ENCODE data around the gene TSPAN17. TPM values are rescaled to one million over a fixed set of nuclear protein-coding genes. Genes with fewer than 3 reads are reported as not detected.

Gene TSPAN17
- total RNA-seq, 2 experiments from 2014 or later: 31.5 to 39.2 TPM

- DNase-seq (no peak), ATAC-seq (no peak)
- peaks cover 14% of the 10 kb centered on the region for H3K4me1 Mint-ChIP-seq
- peaks cover 65% of the 10 kb centered on the region for H3K27me3 Mint-ChIP-seq
- H3K36me3 Mint-ChIP-seq: no peaks in the 10 kb centered on the region
- H3K9me3 Mint-ChIP-seq (ENCODE audit: low read depth): no peaks in the 10 kb centered on the region
- no peak overlapping the region for H3K27ac Mint-ChIP-seq
- no peak overlapping the region for H3K4me3 Mint-ChIP-seq
- CTCF ChIA-PET: no interaction called here
Observed at GRCh38 chr5:176625966-176626875, 21.1 kb upstream of the TSPAN17 start.

GRCh38 chr5:176626876-176627236 is 20.4 kb upstream of the TSPAN17 start:
- H3K9me3 Mint-ChIP-seq (ENCODE audit: low read depth): no peaks in the 10 kb centered on the region
- peaks cover 65% of the 10 kb centered on the region for H3K27me3 Mint-ChIP-seq
- DNase-seq (no peak), ATAC-seq (no peak)
- CTCF ChIA-PET: no interaction called here
- no peak overlapping the region for H3K4me3 Mint-ChIP-seq
- peaks cover 14% of the 10 kb centered on the region for H3K4me1 Mint-ChIP-seq
- H3K27ac Mint-ChIP-seq: no peak overlapping the region
- H3K36me3 Mint-ChIP-seq: no peaks in the 10 kb centered on the region

GRCh38 chr5:176627582-176627981 is 19.7 kb upstream of the TSPAN17 start:
- H3K9me3 Mint-ChIP-seq (ENCODE audit: low read depth): no peaks in the 10 kb centered on the region
- ATAC-seq: no peak
- CTCF ChIA-PET: no interaction called here
- no peak for DNase-seq
- H3K4me3 Mint-ChIP-seq: no peak overlapping the region
- H3K36me3 Mint-ChIP-seq: no peaks in the 10 kb centered on the region
- H3K27ac Mint-ChIP-seq: no peak overlapping the region
- H3K4me1 Mint-ChIP-seq: peaks cover 14% of the 10 kb centered on the region
- H3K27me3 Mint-ChIP-seq: peaks cover 68% of the 10 kb centered on the region

GRCh38 chr5:176628406-176629228 is 18.7 kb upstream of the TSPAN17 start:
- peaks cover 71% of the 10 kb centered on the region for H3K27me3 Mint-ChIP-seq
- H3K9me3 Mint-ChIP-seq (ENCODE audit: low read depth): no peaks in the 10 kb centered on the region
- DNase-seq (no peak), ATAC-seq (no peak)
- peaks cover 14% of the 10 kb centered on the region for H3K4me1 Mint-ChIP-seq
- H3K36me3 Mint-ChIP-seq: no peaks in the 10 kb centered on the region
- H3K27ac Mint-ChIP-seq: no peak overlapping the region
- CTCF ChIA-PET: interaction anchor here (1.8 kb wide), 1 partner anchor 212 kb away, joined by 5 read pairs; the partner anchor contains the start of gene CLTB
- H3K4me3 Mint-ChIP-seq: no peak overlapping the region

- DNase-seq (no peak), ATAC-seq (no peak)
- CTCF ChIA-PET: interaction anchor here (0.6 to 1.9 kb wide), 3 partner anchors 31 to 213 kb away, joined by 3 to 8 read pairs (median 5); partner anchors contain the start of gene CLTB
- Mint-ChIP-seq H3K4me3 (no peak overlapping the region), H3K27ac (no peak overlapping the region), H3K4me1 (peaks cover 16% of the 10 kb centered on the region), H3K9me3 (ENCODE audit: low read depth) (no peaks in the 10 kb centered on the region), H3K36me3 (no peaks in the 10 kb centered on the region), H3K27me3 (peaks cover 71% of the 10 kb centered on the region)
Observed at GRCh38 chr5:176629317-176629852, 17.9 kb upstream of the TSPAN17 start.

GRCh38 chr5:176629853-176630680 is 17.2 kb upstream of the TSPAN17 start, which contains the start of the genes EIF4E1B and SNCB:
Gene EIF4E1B (plus strand): TSS chr5:176630675. CDS start chr5:176642788, 12,113 bp downstream.
Gene SNCB (minus strand): TSS chr5:176630534. CDS start chr5:176629654, 880 bp downstream.
- peaks cover 75% of the 10 kb centered on the region for H3K27me3 Mint-ChIP-seq
- CTCF ChIA-PET: interaction anchor here (0.6 to 1.9 kb wide), 5 partner anchors 14 to 214 kb away, joined by 3 to 8 read pairs (median 5); partner anchors contain the start of gene CLTB
- H3K4me3 Mint-ChIP-seq: peak within 1 kb of the TSS; percentile 22
- H3K9me3 Mint-ChIP-seq (ENCODE audit: low read depth): no peaks in the 10 kb centered on the region
- peaks cover 16% of the 10 kb centered on the region for H3K4me1 Mint-ChIP-seq
- no peak within 1 kb of the TSS for H3K27ac Mint-ChIP-seq
- ATAC-seq (peak; percentile 92), DNase-seq (peak; percentile 66)
- no peaks in the 10 kb centered on the region for H3K36me3 Mint-ChIP-seq

GRCh38 chr5:176630681-176631222 is 16.5 kb upstream of the TSPAN17 start:
- Mint-ChIP-seq H3K27ac (no peak overlapping the region), H3K27me3 (peaks cover 76% of the 10 kb centered on the region), H3K4me3 (peak overlapping the region; percentile 22), H3K36me3 (no peaks in the 10 kb centered on the region), H3K4me1 (peaks cover 16% of the 10 kb centered on the region), H3K9me3 (ENCODE audit: low read depth) (no peaks in the 10 kb centered on the region)
- ATAC-seq: no peak
- DNase-seq: no peak
- CTCF ChIA-PET: interaction anchor here (0.9 to 1.9 kb wide), 3 partner anchors 13 to 58 kb away, joined by 3 to 8 read pairs (median 6); no protein-coding TSS in a partner anchor

- H3K4me1 Mint-ChIP-seq: peaks cover 16% of the 10 kb centered on the region
- H3K9me3 Mint-ChIP-seq (ENCODE audit: low read depth): no peaks in the 10 kb centered on the region
- ATAC-seq (no peak), DNase-seq (no peak)
- peaks cover 79% of the 10 kb centered on the region for H3K27me3 Mint-ChIP-seq
- no peak overlapping the region for H3K4me3 Mint-ChIP-seq
- CTCF ChIA-PET: interaction anchor here (1.9 kb wide), 1 partner anchor 29 kb away, joined by 8 read pairs; no protein-coding TSS in a partner anchor
- H3K36me3 Mint-ChIP-seq: no peaks in the 10 kb centered on the region
- no peak overlapping the region for H3K27ac Mint-ChIP-seq
Observed at GRCh38 chr5:176631383-176632200, 15.7 kb upstream of the TSPAN17 start.

- DNase-seq (no peak), ATAC-seq (no peak)
- CTCF ChIA-PET: interaction anchor here (2.2 kb wide), 1 partner anchor 25 kb away, joined by 5 read pairs; no protein-coding TSS in a partner anchor
Observed at GRCh38 chr5:176632745-176633144, 14.5 kb upstream of the TSPAN17 start.

GRCh38 chr5:176633598-176633997 is 13.7 kb upstream of the TSPAN17 start:
- Mint-ChIP-seq H3K4me3 (no peak overlapping the region), H3K27ac (no peak overlapping the region), H3K4me1 (peaks cover 11% of the 10 kb centered on the region), H3K27me3 (peaks cover 77% of the 10 kb centered on the region), H3K36me3 (no peaks in the 10 kb centered on the region), H3K9me3 (ENCODE audit: low read depth) (no peaks in the 10 kb centered on the region)
- CTCF ChIA-PET: interaction anchor here (2.2 kb wide), 1 partner anchor 24 kb away, joined by 5 read pairs; no protein-coding TSS in a partner anchor
- no peak for ATAC-seq
- DNase-seq: no peak

More at GRCh38 chr5:176632745-176633144, 14.5 kb upstream of the TSPAN17 start:
- no peaks in the 10 kb centered on the region for H3K9me3 Mint-ChIP-seq (ENCODE audit: low read depth)
- H3K27ac Mint-ChIP-seq: no peak overlapping the region
- H3K4me1 Mint-ChIP-seq: peaks cover 16% of the 10 kb centered on the region
- H3K4me3 Mint-ChIP-seq: no peak overlapping the region
- peaks cover 84% of the 10 kb centered on the region for H3K27me3 Mint-ChIP-seq
- H3K36me3 Mint-ChIP-seq: no peaks in the 10 kb centered on the region

- no peak overlapping the region for H3K27ac Mint-ChIP-seq
- DNase-seq (no peak), ATAC-seq (no peak)
- H3K36me3 Mint-ChIP-seq: no peaks in the 10 kb centered on the region
- no peak overlapping the region for H3K4me3 Mint-ChIP-seq
- CTCF ChIA-PET: no interaction called here
- H3K27me3 Mint-ChIP-seq: peaks cover 53% of the 10 kb centered on the region
- peaks cover 2% of the 10 kb centered on the region for H3K4me1 Mint-ChIP-seq
- H3K9me3 Mint-ChIP-seq (ENCODE audit: low read depth): no peaks in the 10 kb centered on the region
Observed at GRCh38 chr5:176636426-176636825, 10.9 kb upstream of the TSPAN17 start.
